HG02588 (cell line): ENCODE results near the gene RHAG.
"Not testable (repeated sequence)": the region's sequence is repeated elsewhere in the genome, so short reads cannot be mapped to it uniquely, and the experiment has no call there.

Source experiments
- ATAC-seq: cut with Tn5 transposase; IDR thresholded peaks from one replicate; pipeline ENCODE4 v1.9.1; 2021; ENCODE audit warnings: mild to moderate bottlenecking, moderate library complexity; ENCODE audit not compliant: unreplicated experiment

Gene RHAG

DNA sequence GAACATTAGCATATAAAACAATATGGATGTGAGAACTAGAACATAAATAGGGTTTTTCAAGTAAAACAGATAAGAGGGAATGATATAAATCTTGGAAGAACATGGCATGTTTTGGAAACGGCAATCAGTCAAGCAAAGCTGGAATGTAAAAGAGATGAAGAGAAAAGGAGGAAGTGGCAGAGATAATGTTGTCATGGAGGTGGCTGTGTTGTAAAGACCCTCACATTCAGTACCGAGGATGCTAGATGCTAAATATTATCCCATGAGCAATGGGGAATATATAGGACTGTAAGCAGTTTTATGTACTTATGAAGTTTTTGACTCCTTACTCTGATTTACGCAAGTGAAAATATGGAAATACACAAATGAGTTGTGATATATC, 702 bp upstream of the RHAG start:
- no peak for ATAC-seq

DNA sequence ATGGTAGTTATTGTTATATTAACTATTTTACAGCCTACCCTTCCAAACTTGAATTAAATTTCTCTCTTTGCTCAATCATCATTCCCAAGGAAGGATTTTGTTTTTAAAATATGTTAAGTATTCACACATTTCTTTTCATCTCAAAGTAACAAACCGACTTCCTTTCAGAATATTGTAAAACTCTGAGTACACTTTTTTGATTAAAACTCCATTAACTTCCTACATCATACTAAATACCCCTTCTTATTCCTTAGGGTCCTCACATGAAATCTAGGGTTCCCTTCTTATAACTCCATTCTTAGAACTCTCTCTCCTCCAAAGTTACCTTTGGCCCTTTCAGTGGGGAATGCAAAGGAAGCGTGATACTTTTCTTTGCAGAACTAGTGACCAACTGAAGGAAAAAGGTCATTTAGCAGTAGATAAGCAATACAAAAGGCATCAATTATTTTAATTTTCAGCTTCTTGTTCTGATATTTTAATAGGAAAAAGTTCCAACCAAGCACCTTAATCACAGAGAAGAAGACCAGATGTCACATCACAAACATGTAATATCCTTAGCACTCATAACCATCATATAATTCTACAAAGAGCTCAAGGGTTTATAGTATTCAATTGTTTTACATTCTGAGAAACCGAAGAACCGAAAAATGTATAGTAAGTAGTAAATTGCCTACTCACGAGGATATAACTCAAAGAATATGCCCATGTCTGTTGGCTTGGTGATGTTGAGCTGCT, 494 bp downstream of the RHAG start:
- ATAC-seq, result no peak

- no peak for ATAC-seq
Observed at GRCh38 chr6:49635480-49635879, 1.2 kb downstream of the RHAG start.

- ATAC-seq, result no peak
Observed at GRCh38 chr6:49634836-49635218, 1.8 kb downstream of the RHAG start.

GRCh38 chr6:49634092-49634835, 2.4 kb downstream of the RHAG start:
- ATAC-seq, result no peak

DNA sequence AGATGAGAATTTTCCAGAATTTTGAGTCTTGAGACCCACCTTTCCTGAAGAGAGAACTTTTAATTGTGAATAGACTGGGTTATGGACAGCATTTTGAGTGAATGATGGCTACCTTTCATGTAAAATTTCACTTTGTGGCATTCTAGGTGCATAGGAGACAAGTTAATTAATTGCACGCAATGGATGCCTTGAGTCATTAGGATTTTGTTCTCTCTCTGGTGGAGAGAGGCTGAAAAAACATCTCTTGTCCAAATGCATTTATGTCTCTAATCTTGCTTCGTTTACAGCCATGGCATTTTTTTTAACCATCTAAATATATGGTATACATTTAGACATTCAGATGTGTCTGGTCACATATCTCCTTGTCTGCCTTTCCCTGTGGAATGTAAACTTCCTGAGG, 3.1 kb downstream of the RHAG start:
- ATAC-seq, result no peak

- ATAC-seq, result no peak
Observed at GRCh38 chr6:49632727-49633126, 3.9 kb downstream of the RHAG start.

- not testable (repeated sequence) for ATAC-seq
Observed at GRCh38 chr6:49629485-49630088, 7.1 kb downstream of the RHAG start.

- no peak for ATAC-seq
Observed at GRCh38 chr6:49626811-49627210, 9.8 kb downstream of the RHAG start.

GRCh38 chr6:49618257-49618656, 18.4 kb downstream of the RHAG start:
- no peak for ATAC-seq

DNA sequence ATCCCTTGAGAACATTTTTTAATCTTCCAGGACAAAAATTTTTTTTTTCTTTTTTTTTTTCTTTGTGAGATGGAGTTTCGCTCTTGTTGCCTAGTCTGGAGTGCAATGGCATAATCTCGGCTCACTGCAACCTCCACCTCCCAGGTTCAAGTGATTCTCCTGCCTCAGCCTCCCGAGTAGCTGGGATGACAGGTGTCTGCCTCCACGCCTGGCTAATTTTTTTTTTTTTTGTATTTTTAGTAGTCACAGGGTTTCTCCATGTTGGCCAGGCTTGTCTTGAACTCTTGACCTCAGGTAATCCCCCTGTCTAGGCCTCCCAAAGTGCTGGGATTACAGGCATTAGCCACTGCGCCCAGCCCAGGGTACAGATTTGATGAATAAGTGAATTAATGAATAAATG, 22.5 kb downstream of the RHAG start:
- ATAC-seq, result not testable (repeated sequence)

DNA sequence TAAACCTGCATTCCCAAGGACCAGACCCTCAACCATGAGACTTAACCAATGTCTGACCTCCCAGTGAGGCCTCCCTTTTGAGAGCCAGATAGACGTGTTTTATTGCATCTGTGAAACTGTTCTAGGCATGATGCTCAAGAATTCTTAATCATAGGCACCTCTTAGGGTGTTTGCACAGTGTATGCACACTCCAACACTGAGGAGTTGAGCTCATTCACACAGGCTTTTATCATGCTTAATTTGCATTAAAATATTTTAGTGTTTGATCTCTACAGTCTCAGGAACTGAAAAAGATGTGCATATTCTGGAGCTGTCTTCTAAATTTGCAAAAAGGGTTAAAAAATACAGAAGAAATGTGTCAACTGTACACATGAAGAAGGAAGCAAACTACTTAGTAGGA, 27.4 kb downstream of the RHAG start:
- no peak for ATAC-seq

GRCh38 chr6:49608275-49608674, 28.4 kb downstream of the RHAG start:
- not testable (repeated sequence) for ATAC-seq

- no peak for ATAC-seq
Observed at GRCh38 chr6:49607391-49607982, 29.2 kb downstream of the RHAG start.

DNA sequence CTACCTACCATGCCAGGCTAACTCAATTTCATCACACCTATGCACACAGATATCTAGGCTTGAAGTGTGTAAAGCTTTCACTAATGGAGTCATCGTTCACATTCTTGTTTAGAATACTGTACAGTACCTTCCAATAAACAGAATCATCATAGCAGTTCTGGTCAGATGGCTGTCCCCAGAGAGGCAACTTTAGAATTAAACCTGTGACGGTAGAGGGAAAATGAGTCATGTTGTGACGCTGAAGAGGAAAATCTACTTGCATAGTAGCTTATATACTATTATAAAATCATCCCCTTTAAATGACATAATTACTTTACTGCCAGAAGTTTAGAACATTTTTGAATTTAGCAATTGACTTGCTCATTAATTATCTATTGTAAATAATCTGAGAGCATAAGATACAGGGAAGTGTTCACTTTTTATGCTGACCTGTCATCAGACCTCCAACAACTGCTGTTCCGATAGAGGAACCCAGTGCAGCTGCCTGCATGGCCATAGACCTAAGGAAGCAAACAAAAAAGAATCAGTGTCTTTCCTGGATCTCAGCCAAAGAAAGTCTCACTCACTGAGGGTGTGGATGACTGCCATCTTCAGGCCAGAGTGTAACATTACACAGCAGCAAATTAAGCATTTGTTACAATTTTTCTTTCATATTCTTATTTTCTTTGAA, 29.8 kb downstream of the RHAG start:
- no peak for ATAC-seq

GRCh38 chr6:49604080-49604479, 32.6 kb downstream of the RHAG start:
- ATAC-seq, result not testable (repeated sequence)

GRCh38 chr6:49587262-49587661, 49.4 kb downstream of the RHAG start:
- not testable (repeated sequence) for ATAC-seq

DNA sequence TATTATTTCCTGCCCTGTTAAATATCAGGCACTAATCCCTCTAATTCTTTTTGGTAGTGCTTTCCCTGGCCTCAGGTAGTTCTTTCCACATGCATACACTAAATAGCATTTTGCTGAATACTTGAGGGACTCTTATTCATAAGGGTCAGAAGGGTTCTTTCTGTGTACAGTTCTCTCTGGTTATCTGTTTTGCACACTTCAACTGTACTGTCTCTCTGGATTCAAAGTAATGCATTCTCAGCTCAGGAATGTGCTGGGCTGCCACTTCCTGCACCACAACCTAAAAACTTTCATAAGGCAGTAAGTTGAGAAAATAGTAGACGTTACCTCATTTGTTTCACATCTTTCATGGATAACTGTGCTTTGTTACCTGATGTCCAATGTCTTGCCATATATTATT, 54.1 kb downstream of the RHAG start:
- no peak for ATAC-seq

DNA sequence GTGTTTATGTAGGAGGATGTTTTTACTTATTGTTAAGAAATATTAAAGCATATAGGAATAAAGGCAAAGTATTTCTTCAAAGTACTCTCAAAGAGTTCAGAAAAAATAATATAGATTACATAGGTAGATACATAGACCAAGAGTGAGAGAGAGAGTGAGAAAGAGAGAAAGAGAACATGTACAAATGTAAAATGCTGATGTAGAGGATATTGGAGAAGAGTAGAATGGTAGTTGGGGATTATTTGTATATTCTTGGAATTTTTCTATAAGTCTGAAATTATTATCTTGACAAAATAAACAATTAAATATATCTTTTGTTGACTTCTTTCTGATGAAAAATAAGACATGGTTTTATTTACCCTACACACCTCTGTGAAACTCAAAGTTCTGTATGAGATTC, 57.0 kb downstream of the RHAG start:
- ATAC-seq, result no peak

GRCh38 chr6:49576618-49577017, 60.0 kb downstream of the RHAG start:
- no peak for ATAC-seq

DNA sequence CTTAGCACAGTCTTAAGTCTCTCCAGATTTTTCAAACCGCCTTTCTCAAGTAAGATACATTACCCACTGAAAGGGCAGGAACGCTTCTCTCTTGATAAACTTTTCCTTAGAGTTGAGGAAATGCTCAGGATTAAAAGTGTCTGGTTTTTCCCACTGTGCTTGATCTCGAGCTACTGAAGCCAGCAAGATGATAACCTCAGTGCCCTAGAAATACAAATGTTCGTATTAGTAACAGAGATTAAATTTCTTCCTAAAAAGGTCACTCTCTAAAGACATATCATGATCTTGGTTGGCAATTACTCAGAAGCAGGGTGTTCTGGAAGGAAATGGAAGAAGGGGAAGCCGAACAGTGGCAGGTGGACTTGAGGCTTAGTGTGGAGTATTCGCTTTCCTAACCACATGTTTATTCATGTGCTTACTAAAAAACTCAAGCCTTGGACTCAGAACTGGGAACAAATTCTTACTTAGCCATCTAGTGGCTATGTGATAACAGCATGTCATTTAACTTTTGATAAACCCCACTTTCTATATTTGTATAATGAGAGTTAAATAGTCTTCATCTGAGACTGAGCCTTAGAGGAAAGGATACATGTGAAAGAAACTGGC, 66.1 kb downstream of the RHAG start:
- ATAC-seq, result no peak
